Left lung (tissue), 10 donors: ENCODE data around the gene PRTG. TPM values are rescaled to one million over a fixed set of nuclear protein-coding genes. Genes with fewer than 3 reads are reported as not detected.

Experiments used
- ATAC-seq: fragments of 200-7000 bp; cut with Tn5 transposase; one replicate; pipeline ENCODE4 v1.9.1; 2020; ENCODE audit warnings: moderate library complexity
- DNase-seq, 4 donors: peaks; one replicate each; pipeline ENCODE4 v3.0.0-alpha.2; 2013 to 2020
- H3K27ac ChIP-seq, 2 donors: fragments of 200-600 bp; sonication (generic) in 1 of 2; one replicate each; pipeline versions ENCODE4 v1.5.0 to v1.8.0; 2020 to 2021
- H3K27me3 ChIP-seq, 2 donors: fragments of 200-600 bp; sonication (generic) in 1 of 2; one replicate each; pipeline versions ENCODE4 v1.5.0 to v1.8.0; 2020 to 2021
- H3K36me3 ChIP-seq, 2 donors: fragments of 200-600 bp; sonication (generic) in 1 of 2; one replicate each; pipeline versions ENCODE4 v1.5.0 to v1.8.0; 2020 to 2021
- H3K4me1 ChIP-seq, 2 donors: fragments of 200-600 bp; one replicate each; pipeline ENCODE4 v1.8.0; 2021
- H3K4me3 ChIP-seq, 2 donors: fragments of 200-600 bp; sonication (generic) in 1 of 2; one replicate each; pipeline versions ENCODE4 v1.5.0 to v1.8.0; 2020 to 2021; ENCODE audit warnings: mild to moderate bottlenecking in 1 of 2
- H3K9me3 ChIP-seq, 2 donors: fragments of 200-600 bp; sonication (generic) in 1 of 2; one replicate each; pipeline versions ENCODE4 v1.5.0 to v1.8.0; 2020 to 2021
- CTCF ChIP-seq, 2 donors: fragments of 200-600 bp; sonication (generic) in 1 of 2; IDR thresholded peaks; one replicate each; pipeline versions ENCODE4 v1.5.0 to v1.8.0; 2021; ENCODE audit warnings: antibody characterized with exemption in 2 of 2
- intact Hi-C, 2 donors: fragments of 100-400 bp; cut with DNase I; formaldehyde crosslinking; loops; one replicate each; pipeline versions ENCODE4 v1.11.2 to v1.14.2; 2022
- polyA plus RNA-seq, 6 donors: library from polyadenylated mRNA; unstranded; fragments of 120-200 nt; gene quantifications; one replicate each; pipeline ENCODE4 v1.2.1, GENCODE V29; 2013; ENCODE audit not compliant: insufficient read length in 6 of 6
- total RNA-seq, 2 donors: library from RNA; stranded (reverse); fragmentation: NEBNext Ultra II Directional; extraction: Animal tissue kit (Norgen Biotek cat#: 25700); gene quantifications; one replicate each; pipeline ENCODE4 v1.2.1, GENCODE V29; 2021
- donor health status: DM: no; HTN: yes; CAD: no.
- donor health status: DM: no; HTN: no; CAD: no.

Gene PRTG
- total and polyA plus RNA-seq, 8 donors: 6.7 to 10.7 (median 6.8) TPM

- intact Hi-C loops: no loop called here
- TF ChIP-seq CTCF (IDR thresholded peaks at IDR 0.05): no peak
Measured at GRCh38 chr15:55619783-55620182, 123.2 kb downstream of the PRTG start.

GRCh38 chr15:55618387-55618786 is 124.6 kb downstream of the PRTG start:
- Histone ChIP-seq H3K4me3 (no peak overlapping the region), H3K27me3 (no peaks in the 10 kb centered on the region), H3K36me3 (no peaks in the 10 kb centered on the region), H3K27ac (no peak overlapping the region), H3K4me1 (no peaks in the 10 kb centered on the region), H3K9me3 (no peaks in the 10 kb centered on the region)
- no peak for ATAC-seq
- no peak for TF ChIP-seq CTCF (IDR thresholded peaks at IDR 0.05)
- intact Hi-C loops: no loop called here
- DNase-seq: no peak

More at GRCh38 chr15:55619783-55620182, 123.2 kb downstream of the PRTG start:
- Histone ChIP-seq H3K27me3 (no peaks in the 10 kb centered on the region), H3K9me3 (no peaks in the 10 kb centered on the region), H3K4me1 (no peaks in the 10 kb centered on the region), H3K4me3 (no peak overlapping the region), H3K36me3 (no peaks in the 10 kb centered on the region), H3K27ac (no peak overlapping the region)
- DNase-seq (no peak), ATAC-seq (no peak)

GRCh38 chr15:55615445-55615844 is 127.5 kb downstream of the PRTG start:
- TF ChIP-seq CTCF (IDR thresholded peaks at IDR 0.05): no peak
- Histone ChIP-seq H3K36me3 (no peaks in the 10 kb centered on the region), H3K4me3 (no peak overlapping the region), H3K27me3 (no peaks in the 10 kb centered on the region), H3K27ac (no peak overlapping the region), H3K9me3 (no peaks in the 10 kb centered on the region), H3K4me1 (no peaks in the 10 kb centered on the region)
- intact Hi-C loops: no loop called here
- ATAC-seq (no peak), DNase-seq (no peak)

GRCh38 chr15:55613727-55614126 is 129.2 kb downstream of the PRTG start:
- Histone ChIP-seq H3K9me3 (no peaks in the 10 kb centered on the region), H3K27me3 (no peaks in the 10 kb centered on the region), H3K4me1 (no peaks in the 10 kb centered on the region), H3K4me3 (no peak overlapping the region), H3K27ac (no peak overlapping the region), H3K36me3 (no peaks in the 10 kb centered on the region)
- DNase-seq (no peak), ATAC-seq (no peak)
- TF ChIP-seq CTCF (IDR thresholded peaks at IDR 0.05): no peak
- intact Hi-C loops: no loop called here

GRCh38 chr15:55606214-55606613 is 136.7 kb downstream of the PRTG start:
- intact Hi-C loops: no loop called here

More at GRCh38 chr15:55606214-55606613, 136.7 kb downstream of the PRTG start:
- Histone ChIP-seq H3K27ac (no peak overlapping the region), H3K9me3 (peaks cover 0 to 10% of the 10 kb centered on the region in 2 donors), H3K27me3 (no peaks in the 10 kb centered on the region), H3K4me3 (no peak overlapping the region), H3K4me1 (no peaks in the 10 kb centered on the region), H3K36me3 (no peaks in the 10 kb centered on the region)
- no peak for DNase-seq
- no peak for TF ChIP-seq CTCF (IDR thresholded peaks at IDR 0.05)
- ATAC-seq: no peak
